GM21576 (cell line): ENCODE results near the gene ACACA.

ENCODE experiments used
- ATAC-seq: cut with Tn5 transposase; IDR thresholded peaks from one replicate; pipeline ENCODE4 v1.9.1; 2021; ENCODE audit warnings: mild to moderate bottlenecking, moderate library complexity; ENCODE audit not compliant: unreplicated experiment

The ACACA gene

GRCh38 chr17:37051833-37052232 is 354.8 kb downstream of the ACACA start:
- ATAC-seq = no peak

- no peak for ATAC-seq
Measured at GRCh38 chr17:37051381-37051780, 355.3 kb downstream of the ACACA start.

- no peak for ATAC-seq
Measured at GRCh38 chr17:37050920-37051319, 355.7 kb downstream of the ACACA start.

GRCh38 chr17:37048811-37049210 is 357.8 kb downstream of the ACACA start:
- no peak for ATAC-seq

GRCh38 chr17:37047631-37048104 is 359.0 kb downstream of the ACACA start:
- ATAC-seq = no peak

- ATAC-seq = no peak
Measured at GRCh38 chr17:37045351-37045922, 361.2 kb downstream of the ACACA start.

- ATAC-seq = no peak
Measured at GRCh38 chr17:37043201-37043600, 363.4 kb downstream of the ACACA start.

- ATAC-seq = no peak
Measured at GRCh38 chr17:37041932-37042331, 364.7 kb downstream of the ACACA start.

GRCh38 chr17:37039269-37039668 is 367.4 kb downstream of the ACACA start:
- no peak for ATAC-seq

- no peak for ATAC-seq
Measured at GRCh38 chr17:37037590-37038155, 369.0 kb downstream of the ACACA start.
